Astrocyte (in vitro differentiated cells and primary cell): ENCODE data around the gene ATRN. TPM values are rescaled to one million over a fixed set of nuclear protein-coding genes. Genes with fewer than 3 reads are reported as not detected.

ENCODE experiments used
- DNase-seq: peaks from one replicate; pipeline ENCODE4 v3.0.0-alpha.2; 2010; ENCODE audit warnings: low read depth
- FAIRE-seq: peaks from 2 replicates; lab custom pipeline; 2011; peaks lifted over from hg19 to GRCh38; lab: Jason Lieb, UNC
- H2AFZ ChIP-seq: 2 replicates; pipeline ENCODE4 v1.6.0; 2012; ENCODE audit warnings: low read depth, low read length, inconsistent platforms
- H3K27ac ChIP-seq: 2 replicates; pipeline ENCODE4 v1.5.1; 2011; ENCODE audit warnings: low read depth, low read length, inconsistent platforms
- H3K27me3 ChIP-seq: 2 replicates; pipeline ENCODE4 v1.6.0; 2011; ENCODE audit warnings: low read length, inconsistent platforms; ENCODE audit not compliant: insufficient read depth
- H3K36me3 ChIP-seq: 2 replicates; pipeline ENCODE4 v1.5.1; 2011; ENCODE audit warnings: low read length, inconsistent platforms; ENCODE audit not compliant: insufficient read depth
- H3K4me1 ChIP-seq: 2 replicates; pipeline ENCODE4 v1.5.1; 2011; ENCODE audit warnings: low read length, inconsistent platforms; ENCODE audit not compliant: insufficient read depth
- H3K4me2 ChIP-seq: 2 replicates; pipeline ENCODE4 v1.6.0; 2012; ENCODE audit warnings: low read length, inconsistent platforms
- H3K4me3 ChIP-seq: 2 replicates; pipeline ENCODE4 v1.5.1; 2011; ENCODE audit warnings: low read depth, mild to moderate bottlenecking, low read length, inconsistent platforms; ENCODE audit not compliant: insufficient read depth
- H3K79me2 ChIP-seq: 2 replicates; pipeline ENCODE4 v1.6.0; 2012; ENCODE audit warnings: mild to moderate bottlenecking, low read length, inconsistent platforms; ENCODE audit not compliant: insufficient read depth
- H3K9ac ChIP-seq: 2 replicates; pipeline ENCODE4 v1.6.0; 2012; ENCODE audit warnings: mild to moderate bottlenecking, low read length, inconsistent platforms
- H3K9me3 ChIP-seq: 2 replicates; pipeline ENCODE4 v1.5.1; 2012; ENCODE audit warnings: low read depth, mild to moderate bottlenecking, low read length, inconsistent platforms; ENCODE audit not compliant: insufficient read depth
- H4K20me1 ChIP-seq: 2 replicates; pipeline ENCODE4 v1.6.0; 2012; ENCODE audit warnings: low read length, inconsistent platforms; ENCODE audit not compliant: insufficient read depth
- H3K27ac Mint-ChIP-seq: one replicate; pipeline ENCODE4 v1.8.0; 2021; ENCODE audit warnings: mild to moderate bottlenecking, mixed read lengths; ENCODE audit not compliant: unreplicated experiment
- H3K27me3 Mint-ChIP-seq: one replicate; pipeline ENCODE4 v1.8.0; 2021; ENCODE audit warnings: low read depth, mixed read lengths; ENCODE audit not compliant: unreplicated experiment
- H3K36me3 Mint-ChIP-seq: one replicate; pipeline ENCODE4 v1.8.0; 2021; ENCODE audit warnings: low read depth, mixed read lengths; ENCODE audit not compliant: unreplicated experiment
- H3K4me1 Mint-ChIP-seq: one replicate; pipeline ENCODE4 v1.8.0; 2021; ENCODE audit warnings: low read depth, mixed read lengths; ENCODE audit not compliant: unreplicated experiment
- H3K4me3 Mint-ChIP-seq: one replicate; pipeline ENCODE4 v1.8.0; 2021; ENCODE audit warnings: mild to moderate bottlenecking, moderate library complexity, mixed read lengths; ENCODE audit not compliant: unreplicated experiment
- H3K9me3 Mint-ChIP-seq: one replicate; pipeline ENCODE4 v1.8.0; 2021; ENCODE audit warnings: mild to moderate bottlenecking, mixed read lengths; ENCODE audit not compliant: unreplicated experiment
- CTCF ChIP-seq: IDR thresholded peaks from 2 replicates; pipeline ENCODE4 v1.5.1; 2011; ENCODE audit warnings: low read depth, mild to moderate bottlenecking, inconsistent platforms, low read length, moderate library complexity; ENCODE audit not compliant: insufficient read depth
- EZH2 ChIP-seq: IDR thresholded peaks from 2 replicates; pipeline ENCODE4 v1.6.1; 2012; ENCODE audit warnings: mild to moderate bottlenecking, low read length, inconsistent platforms; ENCODE audit not compliant: insufficient read depth
- total RNA-seq: library from RNA; stranded (reverse); gene quantifications from 2 replicates; pipeline ENCODE4 v1.2.1, GENCODE V29; 2021

The ATRN gene
- total RNA-seq, 1 donor from 2014 or later = 33.8 TPM

- Histone ChIP-seq H3K9ac (no peak overlapping the region), H2AFZ (no peak overlapping the region), H3K36me3 (no peaks in the 10 kb centered on the region), H3K4me1 (no peaks in the 10 kb centered on the region), H4K20me1 (no peaks in the 10 kb centered on the region), H3K27me3 (peaks cover 29% of the 10 kb centered on the region), H3K27ac (no peak overlapping the region), H3K9me3 (peaks cover 1% of the 10 kb centered on the region), H3K4me2 (no peak overlapping the region), H3K4me3 (no peak overlapping the region), H3K79me2 (no peaks in the 10 kb centered on the region)
- H3K27me3 Mint-ChIP-seq = peaks cover 61% of the 10 kb centered on the region
- peaks cover 2% of the 10 kb centered on the region for H3K9me3 Mint-ChIP-seq
- peaks cover 2% of the 10 kb centered on the region for H3K36me3 Mint-ChIP-seq
- no peak for FAIRE-seq
- no peak for DNase-seq
- H3K4me1 Mint-ChIP-seq = no peaks in the 10 kb centered on the region
- TF ChIP-seq EZH2 (no peak), CTCF (no peak)
- H3K4me3 Mint-ChIP-seq = no peak overlapping the region
- H3K27ac Mint-ChIP-seq = no peak overlapping the region
Observed at GRCh38 chr20:3660262-3661059, 189.6 kb downstream of the ATRN start.

- Histone ChIP-seq H3K4me2 (no peak overlapping the region), H3K79me2 (no peaks in the 10 kb centered on the region)
- H3K4me1 Mint-ChIP-seq = no peaks in the 10 kb centered on the region
Observed at GRCh38 chr20:3661060-3661813, 190.4 kb downstream of the ATRN start.

More at GRCh38 chr20:3661060-3661813, 190.4 kb downstream of the ATRN start:
- no peak overlapping the region for H3K9ac ChIP-seq
- peaks cover 29% of the 10 kb centered on the region for H3K27me3 ChIP-seq
- no peaks in the 10 kb centered on the region for H3K9me3 Mint-ChIP-seq
- H3K27ac Mint-ChIP-seq = no peak overlapping the region
- no peaks in the 10 kb centered on the region for H3K4me1 ChIP-seq
- no peaks in the 10 kb centered on the region for H3K9me3 ChIP-seq
- no peak for TF ChIP-seq CTCF
- TF ChIP-seq EZH2 = peak; percentile 95
- no peak overlapping the region for H3K4me3 Mint-ChIP-seq
- H2AFZ ChIP-seq = no peak overlapping the region
- H3K27ac ChIP-seq = no peak overlapping the region
- H3K36me3 Mint-ChIP-seq = peaks cover 2% of the 10 kb centered on the region
- no peaks in the 10 kb centered on the region for H4K20me1 ChIP-seq
- FAIRE-seq (no peak), DNase-seq (no peak)
- no peak overlapping the region for H3K4me3 ChIP-seq
- H3K27me3 Mint-ChIP-seq = peaks cover 65% of the 10 kb centered on the region
- no peaks in the 10 kb centered on the region for H3K36me3 ChIP-seq
